GM19023 (cell line): ENCODE data around the gene UBXN2A.
"Not testable (repeated sequence)": the region's sequence is repeated elsewhere in the genome, so short reads cannot be mapped to it uniquely, and the experiment has no call there.

Source experiments
- ATAC-seq: cut with Tn5 transposase; IDR thresholded peaks from one replicate; pipeline ENCODE4 v1.9.1; 2021; ENCODE audit warnings: mild to moderate bottlenecking, moderate library complexity; ENCODE audit not compliant: unreplicated experiment

UBXN2A gene

GRCh38 chr2:23940718-23941620, 706 bp downstream of the UBXN2A start:
- peak; percentile 59 for ATAC-seq

- no peak for ATAC-seq
Measured at GRCh38 chr2:23941644-23942043, 1.4 kb downstream of the UBXN2A start.

- no peak for ATAC-seq
Measured at GRCh38 chr2:23943666-23944065, 3.4 kb downstream of the UBXN2A start.

- no peak for ATAC-seq
Measured at GRCh38 chr2:23944527-23944926, 4.3 kb downstream of the UBXN2A start.

- ATAC-seq, result no peak
Measured at GRCh38 chr2:23944976-23945375, 4.7 kb downstream of the UBXN2A start.

- no peak for ATAC-seq
Measured at GRCh38 chr2:23947350-23947749, 7.1 kb downstream of the UBXN2A start.

GRCh38 chr2:23952558-23952957, 12.3 kb downstream of the UBXN2A start:
- ATAC-seq, result not testable (repeated sequence)

- no peak for ATAC-seq
Measured at GRCh38 chr2:23953625-23954024, 13.4 kb downstream of the UBXN2A start.

- no peak for ATAC-seq
Measured at GRCh38 chr2:23954325-23955014, 14.2 kb downstream of the UBXN2A start.

GRCh38 chr2:23967846-23968245, 27.6 kb downstream of the UBXN2A start:
- ATAC-seq, result no peak

- ATAC-seq, result no peak
Measured at GRCh38 chr2:23976883-23977282, 36.6 kb downstream of the UBXN2A start.

GRCh38 chr2:23988371-23988770, 48.1 kb downstream of the UBXN2A start:
- ATAC-seq, result no peak

- no peak for ATAC-seq
Measured at GRCh38 chr2:23992931-23993330, 52.7 kb downstream of the UBXN2A start.

GRCh38 chr2:23993736-23994269, 53.5 kb downstream of the UBXN2A start:
- ATAC-seq, result no peak

- ATAC-seq, result no peak
Measured at GRCh38 chr2:23994567-23994966, 54.3 kb downstream of the UBXN2A start.

- no peak for ATAC-seq
Measured at GRCh38 chr2:24007693-24008092, 67.4 kb downstream of the UBXN2A start.

- ATAC-seq, result no peak
Measured at GRCh38 chr2:24008672-24009366, 68.6 kb downstream of the UBXN2A start.

- ATAC-seq, result no peak
Measured at GRCh38 chr2:24009367-24009679, 69.1 kb downstream of the UBXN2A start.

- no peak for ATAC-seq
Measured at GRCh38 chr2:24009680-24010476, 69.6 kb downstream of the UBXN2A start, which contains the start of gene MFSD2B. MFSD2B (plus strand) TSS chr2:24010085; CDS start chr2:24010097, 12 bp downstream.

- no peak for ATAC-seq
Measured at GRCh38 chr2:24010477-24011249, 70.4 kb downstream of the UBXN2A start.
